NCI-H146 treated with DMSO at 0.1 percent for 48 hours (cell line): ENCODE data around the gene CMIP.

Experiments used
- DNase-seq: peaks from one replicate; lab custom pipeline; 2025; ENCODE audit not compliant: unreplicated experiment; lab: John Stamatoyannopoulos, UW

The CMIP gene

GRCh38 chr16:81461243-81461642 is 16.6 kb downstream of the CMIP start:
- no peak for DNase-seq

GRCh38 chr16:81461766-81462165 is 17.2 kb downstream of the CMIP start:
- no peak for DNase-seq

GRCh38 chr16:81462683-81463082 is 18.1 kb downstream of the CMIP start:
- DNase-seq: no peak

- no peak for DNase-seq
Measured at GRCh38 chr16:81463296-81463890, 18.8 kb downstream of the CMIP start.

GRCh38 chr16:81464279-81464678 is 19.7 kb downstream of the CMIP start:
- no peak for DNase-seq

GRCh38 chr16:81465375-81465943 is 20.9 kb downstream of the CMIP start:
- no peak for DNase-seq

- no peak for DNase-seq
Measured at GRCh38 chr16:81466356-81466980, 21.9 kb downstream of the CMIP start.

- no peak for DNase-seq
Measured at GRCh38 chr16:81467072-81467471, 22.5 kb downstream of the CMIP start.

- no peak for DNase-seq
Measured at GRCh38 chr16:81467815-81468214, 23.2 kb downstream of the CMIP start.

GRCh38 chr16:81468269-81468902 is 23.8 kb downstream of the CMIP start:
- no peak for DNase-seq

- DNase-seq: no peak
Measured at GRCh38 chr16:81469183-81469677, 24.6 kb downstream of the CMIP start.

GRCh38 chr16:81469710-81470535 is 25.3 kb downstream of the CMIP start:
- no peak for DNase-seq

GRCh38 chr16:81470796-81471636 is 26.4 kb downstream of the CMIP start:
- DNase-seq: no peak

- no peak for DNase-seq
Measured at GRCh38 chr16:81471882-81472281, 27.3 kb downstream of the CMIP start.

- no peak for DNase-seq
Measured at GRCh38 chr16:81472391-81472790, 27.8 kb downstream of the CMIP start.

- no peak for DNase-seq
Measured at GRCh38 chr16:81473066-81473488, 28.5 kb downstream of the CMIP start.

- no peak for DNase-seq
Measured at GRCh38 chr16:81473558-81473957, 28.9 kb downstream of the CMIP start.

GRCh38 chr16:81473969-81474959 is 29.7 kb downstream of the CMIP start:
- DNase-seq: no peak
